K562 (cell line): ENCODE measurements around the gene STARD6. TPM values are rescaled to one million over a fixed set of nuclear protein-coding genes. Genes with fewer than 3 reads are reported as not detected.
A peak's percentile ranks its signal among the peaks of the same experiment; 100 is the strongest.

Experiments
- BRCA1 ChIP-seq, 2 experiments: fragments of 450-650 bp in 1 of 2; sonication (generic) in 1 of 2; formaldehyde crosslinking in 1 of 2; IDR thresholded peaks; 2 replicates each; pipeline versions ENCODE4 v1.5.0 to v1.6.1; 2017 to 2020; ENCODE audit warnings: mild to moderate bottlenecking in 1 of 2, missing genetic modification reagents in 1 of 2
- CREBBP ChIP-seq: IDR thresholded peaks from one replicate; pipeline ENCODE4 v1.6.1; 2012; ENCODE audit warnings: low read depth, mild to moderate bottlenecking, control low read depth, inconsistent platforms, low read length
- DACH1 ChIP-seq: fragments of 450-650 bp; IDR thresholded peaks from 2 replicates; pipeline ENCODE4 v1.6.1; 2018; ENCODE audit not compliant: partially characterized antibody
- ERF ChIP-seq: fragments of 450-650 bp; formaldehyde crosslinking; IDR thresholded peaks from 2 replicates; pipeline ENCODE4 v1.4.0; 2020; ENCODE audit warnings: mild to moderate bottlenecking, mixed read lengths
- GTF2B ChIP-seq: IDR thresholded peaks from 2 replicates; pipeline ENCODE4 v1.6.1; 2011; ENCODE audit not compliant: insufficient read length; ENCODE audit errors: extremely low read depth
- HDAC6 ChIP-seq: IDR thresholded peaks from 2 replicates; pipeline ENCODE4 v1.6.1; 2012; ENCODE audit warnings: low read depth, mild to moderate bottlenecking, control low read depth, inconsistent platforms, low read length, moderate library complexity
- HIVEP1 ChIP-seq: fragments of 250-450 bp; sonication (Bioruptor Pico); IDR thresholded peaks from 2 replicates; pipeline ENCODE4 v1.4.0; 2020; ENCODE audit warnings: mild to moderate bottlenecking
- HLTF ChIP-seq: fragments of 450-650 bp; IDR thresholded peaks from 2 replicates; pipeline ENCODE4 v1.6.1; 2016
- KAT7 ChIP-seq: sonication (generic); formaldehyde crosslinking; IDR thresholded peaks from 2 replicates; pipeline ENCODE4 v1.8.0; 2022; ENCODE audit warnings: missing genetic modification reagents, mild to moderate bottlenecking, borderline replicate concordance
- MXI1 ChIP-seq: IDR thresholded peaks from 2 replicates; pipeline ENCODE4 v1.6.1; 2011; ENCODE audit warnings: low read depth, mild to moderate bottlenecking, improper control_type of control experiment, low read length
- NFE2 ChIP-seq: IDR thresholded peaks from 2 replicates; pipeline ENCODE4 v1.6.1; 2014; ENCODE audit warnings: antibody characterized with exemption, low read depth
- NR2F6 ChIP-seq: fragments of 450-650 bp; formaldehyde crosslinking; IDR thresholded peaks from 2 replicates; pipeline ENCODE4 v1.4.0; 2020; ENCODE audit warnings: mild to moderate bottlenecking
- OTX1 ChIP-seq: fragments of 450-650 bp; formaldehyde crosslinking; IDR thresholded peaks from 2 replicates; pipeline ENCODE4 v1.4.0; 2022; ENCODE audit warnings: mild to moderate bottlenecking
- RCOR1 ChIP-seq, 2 experiments: IDR thresholded peaks; 2 replicates each; pipeline ENCODE4 v1.6.1; 2012; ENCODE audit warnings: low read depth in 2 of 2, low read length in 2 of 2, borderline replicate concordance in 1 of 2, improper control_type of control experiment in 1 of 2
- SAFB ChIP-seq: fragments of 200-400 bp; formaldehyde crosslinking; IDR thresholded peaks from 2 replicates; pipeline ENCODE4 v1.6.1; 2017; ENCODE audit warnings: low read depth, low read length, borderline replicate concordance
- SAFB2 ChIP-seq: fragments of 200-400 bp; formaldehyde crosslinking; IDR thresholded peaks from 2 replicates; pipeline ENCODE4 v1.6.1; 2018; ENCODE audit warnings: borderline replicate concordance, low read length, low read depth, moderate library complexity; ENCODE audit not compliant: severe bottlenecking
- SETDB1 ChIP-seq: IDR thresholded peaks from one replicate; pipeline ENCODE4 v1.6.1; 2012; ENCODE audit warnings: low read length, control low read depth, inconsistent platforms
- SMARCA5 ChIP-seq: fragments of 450-650 bp; IDR thresholded peaks from 2 replicates; pipeline ENCODE4 v1.6.1; 2016
- TCF7L2 ChIP-seq: fragments of 150-350 bp; IDR thresholded peaks from 2 replicates; pipeline ENCODE4 v1.6.1; 2016; ENCODE audit warnings: low read depth, mild to moderate bottlenecking, low read length, moderate library complexity
- TEAD1 ChIP-seq, 2 experiments: fragments of 450-650 bp in 1 of 2; sonication (generic) in 1 of 2; formaldehyde crosslinking; IDR thresholded peaks; 2 replicates each; pipeline versions ENCODE4 v1.4.0 to v1.8.0; 2020 to 2022; ENCODE audit warnings: mild to moderate bottlenecking in 2 of 2, missing genetic modification reagents in 1 of 2
- TSC22D4 ChIP-seq: fragments of 450-650 bp; IDR thresholded peaks from 2 replicates; pipeline ENCODE4 v1.6.1; 2016; ENCODE audit warnings: missing genetic modification characterization, missing biosample characterization, control low read depth
- ZNF232 ChIP-seq: sonication (generic); formaldehyde crosslinking; IDR thresholded peaks from 2 replicates; pipeline ENCODE4 v1.8.0; 2022; ENCODE audit warnings: mild to moderate bottlenecking, missing genetic modification reagents
- ZNF584 ChIP-seq: fragments of 200-800 bp; sonication (Bioruptor generic); IDR thresholded peaks from 2 replicates; pipeline ENCODE4 v1.6.1; 2016; ENCODE audit warnings: low read depth, mild to moderate bottlenecking, missing genetic modification characterization, missing compliant biosample characterization
- ZNF830 ChIP-seq: fragments of 250-450 bp; sonication (Bioruptor Pico); IDR thresholded peaks from 2 replicates; pipeline ENCODE4 v1.5.0; 2021; ENCODE audit warnings: mild to moderate bottlenecking
- polyA plus RNA-seq, 8 experiments: library from polyadenylated mRNA; depleted of rRNA in 4 of 8; stranded (reverse) in 5 of 8; unstranded in 3 of 8; fragments of >200 nt; fragmentation: Nextera tagmentation in 2 of 8; fragmentation: Illumina TruSeq in 1 of 8; extraction: Ambion mirVana in 2 of 8; extraction: Trizol in 1 of 8; gene quantifications; 2 replicates each; pipeline versions ENCODE4 v1.2.1 to v1.2.3, GENCODE V29; 2011 to 2014; ENCODE audit warnings: inconsistent platforms in 1 of 8, missing spikeins in 1 of 8
- total RNA-seq, 7 experiments: library from RNA; depleted of rRNA in 6 of 7; stranded (reverse); fragments of >200 nt in 6 of 7; fragmentation: Illumina TruSeq in 2 of 7; extraction: Trizol in 2 of 7; gene quantifications; 2 replicates each; pipeline versions ENCODE4 v1.2.1 to v1.2.3, GENCODE V29; 2011 to 2021; ENCODE audit warnings: low replicate concordance in 1 of 7
- TF ChIP-seq, protein P1 (sequence below): fragments of 450-650 bp; formaldehyde crosslinking; IDR thresholded peaks from 2 replicates; pipeline ENCODE4 v1.4.0; 2020; ENCODE audit warnings: mild to moderate bottlenecking, moderate library complexity
- TF ChIP-seq, protein P2 (sequence below): fragments of 250-450 bp; sonication (Bioruptor Pico); IDR thresholded peaks from 2 replicates; pipeline ENCODE4 v1.8.0; 2021; ENCODE audit warnings: moderate library complexity, mild to moderate bottlenecking, inconsistent platforms
- TF ChIP-seq, protein P3 (sequence below), 2 experiments: fragments of 250-450 bp in 1 of 2; fragments of 450-650 bp in 1 of 2; sonication (Bioruptor Pico) in 1 of 2; IDR thresholded peaks; 2 replicates each; pipeline versions ENCODE4 v1.6.1 to v1.8.0; 2016 to 2021; ENCODE audit warnings: mild to moderate bottlenecking in 2 of 2, moderate library complexity in 2 of 2, missing compliant biosample characterization in 1 of 2, missing genetic modification characterization in 1 of 2

The STARD6 gene
- total and polyA plus RNA-seq, 9 of the 15 experiments (the other 6 are each of a cell fraction or from before 2014, with no cell fraction given), result 0.11 to 0.15 TPM; not detected in 7

GRCh38 chr18:54388203-54389142, 30.8 kb upstream of the STARD6 start (continued):
- TF ChIP-seq, protein P1, sequence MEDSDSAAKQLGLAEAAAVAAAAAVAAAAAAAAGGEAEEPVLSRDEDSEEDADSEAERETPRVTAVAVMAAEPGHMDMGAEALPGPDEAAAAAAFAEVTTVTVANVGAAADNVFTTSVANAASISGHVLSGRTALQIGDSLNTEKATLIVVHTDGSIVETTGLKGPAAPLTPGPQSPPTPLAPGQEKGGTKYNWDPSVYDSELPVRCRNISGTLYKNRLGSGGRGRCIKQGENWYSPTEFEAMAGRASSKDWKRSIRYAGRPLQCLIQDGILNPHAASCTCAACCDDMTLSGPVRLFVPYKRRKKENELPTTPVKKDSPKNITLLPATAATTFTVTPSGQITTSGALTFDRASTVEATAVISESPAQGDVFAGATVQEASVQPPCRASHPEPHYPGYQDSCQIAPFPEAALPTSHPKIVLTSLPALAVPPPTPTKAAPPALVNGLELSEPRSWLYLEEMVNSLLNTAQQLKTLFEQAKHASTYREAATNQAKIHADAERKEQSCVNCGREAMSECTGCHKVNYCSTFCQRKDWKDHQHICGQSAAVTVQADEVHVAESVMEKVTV, result no peak
- TF ChIP-seq SAFB (no peak), ERF (CRISPR knock-in tag) (no peak), CREBBP (no peak), TSC22D4 (tag) (no peak), MXI1 (no peak), OTX1 (no peak), TEAD1 (CRISPR knock-in tag; IDR thresholded peaks at IDR 0.05) (peak; percentile 70 to 95; a peak in 3 of 4 replicates), ZNF232 (CRISPR knock-in tag) (no peak), BRCA1 (IDR thresholded peaks at IDR 0.05) (no peak), BRCA1 (CRISPR knock-in tag; IDR thresholded peaks at IDR 0.05) (no peak), SETDB1 (no peak), HDAC6 (no peak), TCF7L2 (no peak), HLTF (no peak), ZNF830 (CRISPR knock-in tag) (no peak), DACH1 (no peak), HIVEP1 (CRISPR knock-in tag) (no peak), KAT7 (CRISPR knock-in tag) (no peak), GTF2B (no peak), NFE2 (peak; percentile 76), ZNF584 (CRISPR knock-in tag) (0 out of 2 replicates have a peak, but pooled peaks have one; percentile 32), SAFB2 (no peak), RCOR1 (IDR thresholded peaks at IDR 0.05; ENCODE audit: borderline replicate concordance in 1 of 2, low read depth in 2 of 2, low read length in 2 of 2) (peak in 1 of 2 experiments; percentile 45; a peak in 1 of 4 replicates), NR2F6 (CRISPR knock-in tag) (no peak), SMARCA5 (no peak)
- TF ChIP-seq, protein P2, sequence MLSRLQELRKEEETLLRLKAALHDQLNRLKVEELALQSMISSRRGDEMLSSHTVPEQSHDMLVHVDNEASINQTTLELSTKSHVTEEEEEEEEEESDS (CRISPR knock-in tag), result no peak
- TF ChIP-seq, protein P3, sequence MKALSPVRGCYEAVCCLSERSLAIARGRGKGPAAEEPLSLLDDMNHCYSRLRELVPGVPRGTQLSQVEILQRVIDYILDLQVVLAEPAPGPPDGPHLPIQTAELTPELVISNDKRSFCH (CRISPR knock-in tag; IDR thresholded peaks at IDR 0.05), result no peak
- TF ChIP-seq, protein P3 (tag; IDR thresholded peaks at IDR 0.05), result no peak
